Measurements from ENCODE around the gene EVI5L.

EVI5L gene

GRCh38 chr19:7903244-7904073 is 73.4 kb downstream of the EVI5L start, which contains the start of gene MAP2K7:
Gene MAP2K7, plus strand, starts transcription at chr19:7903877. Its CDS starts 68 bp downstream, at chr19:7903945.
- DNase-seq, result peak; percentile 90

DNA sequence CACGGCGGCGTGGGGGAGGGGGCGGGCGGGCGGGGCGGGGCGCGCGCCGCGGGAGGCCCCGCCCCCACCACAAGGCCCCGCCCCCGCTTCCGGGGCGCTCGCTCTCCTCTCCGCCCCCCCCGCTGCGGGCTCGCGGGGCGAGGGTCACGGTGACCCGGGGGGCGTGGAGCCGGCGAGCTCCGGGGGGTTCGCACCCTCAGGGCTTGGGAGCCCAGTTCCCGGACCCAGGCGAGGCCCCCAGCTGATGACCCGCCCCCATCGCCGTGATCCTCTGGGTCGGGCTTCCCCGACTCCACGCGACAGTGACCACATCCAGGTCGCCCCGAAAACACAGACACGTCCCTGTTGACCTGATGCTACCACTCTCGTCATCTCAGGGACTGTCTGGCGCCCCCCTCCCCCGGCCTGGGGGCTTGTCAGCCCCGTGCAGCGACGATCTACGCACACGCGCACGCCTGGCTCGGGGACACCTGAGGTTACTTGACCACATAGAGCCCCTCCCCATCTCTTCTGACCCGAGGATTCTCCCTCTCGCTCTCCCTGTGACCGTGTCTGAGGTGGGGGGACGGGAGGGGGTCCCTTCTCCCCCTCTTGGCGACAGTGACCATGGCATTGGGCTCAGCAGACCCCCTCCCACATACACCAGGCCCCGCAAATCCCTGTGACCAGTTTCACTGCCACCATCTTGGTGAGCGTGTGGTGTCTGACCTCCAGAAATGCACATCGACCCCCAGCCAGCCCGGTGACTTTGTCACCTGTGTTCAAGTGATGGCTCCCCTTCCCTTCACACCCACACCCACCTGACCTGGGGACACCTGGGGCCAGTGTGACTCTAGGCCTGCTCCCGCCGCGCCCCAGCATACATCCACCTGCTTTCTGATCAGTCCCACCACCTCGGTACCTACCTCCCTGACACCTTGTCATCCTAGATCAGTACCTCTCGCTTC is 74.3 kb downstream of the EVI5L start:
- DNase-seq, result no peak

DNA sequence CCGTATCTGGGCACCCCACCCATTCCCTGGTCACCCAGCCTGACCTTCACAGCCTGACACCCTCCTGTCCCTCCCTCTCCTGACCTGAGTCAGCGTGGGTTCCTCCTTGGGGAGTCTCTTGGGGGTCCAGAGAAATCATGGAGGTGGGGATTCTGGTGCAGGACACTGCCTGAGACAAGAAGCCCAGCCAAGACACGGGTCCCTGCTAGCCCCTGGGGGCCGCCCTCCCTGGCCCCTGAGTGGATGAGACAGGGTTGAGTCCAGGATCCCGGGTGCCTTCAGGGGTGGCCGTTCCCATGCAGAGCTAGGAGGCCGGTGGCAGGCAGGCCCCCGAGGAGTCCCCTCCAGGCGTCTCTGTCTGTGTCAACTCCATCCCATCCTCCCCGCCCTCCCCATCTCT is 75.2 kb downstream of the EVI5L start:
- no peak for DNase-seq

GRCh38 chr19:7905859-7906258 is 75.8 kb downstream of the EVI5L start:
- DNase-seq, result no peak

- no peak for DNase-seq
Measured at GRCh38 chr19:7907122-7907521, 77.1 kb downstream of the EVI5L start.

- DNase-seq, result no peak
Measured at GRCh38 chr19:7907544-7907943, 77.5 kb downstream of the EVI5L start.

DNA sequence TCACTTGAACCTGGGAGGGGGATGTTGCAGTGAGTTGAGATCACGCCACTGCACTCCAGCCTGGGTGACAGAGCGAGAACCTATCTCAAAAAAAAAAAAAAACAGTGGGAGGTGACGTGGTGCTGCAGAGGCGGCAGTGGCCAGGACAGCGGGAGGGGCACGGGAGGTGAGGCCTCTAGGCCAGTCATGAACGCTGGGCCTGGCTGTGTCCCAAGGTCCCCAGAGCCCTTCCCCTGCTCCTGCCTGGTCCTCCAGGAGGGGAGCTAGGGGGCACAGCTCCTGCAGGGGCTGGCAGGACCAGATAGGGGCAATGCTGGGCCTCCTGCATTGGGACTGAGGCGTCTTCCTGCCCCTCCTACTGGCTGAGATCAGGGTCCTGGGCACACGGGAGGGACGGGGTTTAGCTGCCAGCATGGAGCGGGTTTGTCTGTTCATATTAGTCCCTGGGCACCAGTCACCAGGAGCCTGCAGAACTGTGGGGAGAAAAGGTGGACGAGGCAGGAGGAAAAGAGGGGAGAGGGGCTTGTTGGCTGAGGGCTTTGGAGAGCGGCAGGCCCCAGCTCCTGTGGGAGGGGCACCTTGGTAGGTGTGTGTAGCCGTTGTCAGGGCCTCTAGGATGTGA is 78.2 kb downstream of the EVI5L start:
- DNase-seq, result no peak

GRCh38 chr19:7908742-7909461 is 78.9 kb downstream of the EVI5L start:
- DNase-seq, result no peak

GRCh38 chr19:7909471-7910067 is 79.6 kb downstream of the EVI5L start:
- DNase-seq, result no peak

DNA sequence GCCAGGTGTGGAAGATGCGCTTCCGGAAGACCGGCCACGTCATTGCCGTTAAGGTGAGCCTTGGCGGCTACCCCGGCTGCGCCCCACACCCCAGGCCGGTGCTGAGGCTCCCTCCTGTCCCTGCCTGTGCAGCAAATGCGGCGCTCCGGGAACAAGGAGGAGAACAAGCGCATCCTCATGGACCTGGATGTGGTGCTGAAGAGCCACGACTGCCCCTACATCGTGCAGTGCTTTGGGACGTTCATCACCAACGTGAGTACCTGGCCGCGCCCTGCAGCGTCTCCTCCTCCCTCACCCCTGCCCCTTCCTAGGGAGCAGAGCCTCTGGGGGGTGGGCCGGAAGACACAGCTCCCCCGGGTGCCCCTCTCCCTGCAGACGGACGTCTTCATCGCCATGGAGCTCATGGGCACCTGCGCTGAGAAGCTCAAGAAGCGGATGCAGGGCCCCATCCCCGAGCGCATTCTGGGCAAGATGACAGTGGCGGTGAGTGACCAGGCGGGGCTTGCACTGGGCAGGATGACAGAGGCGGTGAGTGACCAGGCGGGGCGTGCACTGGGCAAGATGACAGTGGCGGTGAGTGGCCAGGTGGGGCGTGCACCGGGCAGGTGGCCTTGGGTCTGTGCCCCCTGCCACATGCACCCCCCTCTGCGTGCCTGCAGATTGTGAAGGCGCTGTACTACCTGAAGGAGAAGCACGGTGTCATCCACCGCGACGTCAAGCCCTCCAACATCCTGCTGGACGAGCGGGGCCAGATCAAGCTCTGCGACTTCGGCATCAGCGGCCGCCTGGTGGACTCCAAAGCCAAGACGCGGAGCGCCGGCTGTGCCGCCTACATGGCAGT is 80.5 kb downstream of the EVI5L start:
- DNase-seq, result no peak

GRCh38 chr19:7911508-7912143 is 81.6 kb downstream of the EVI5L start:
- DNase-seq, result no peak

DNA sequence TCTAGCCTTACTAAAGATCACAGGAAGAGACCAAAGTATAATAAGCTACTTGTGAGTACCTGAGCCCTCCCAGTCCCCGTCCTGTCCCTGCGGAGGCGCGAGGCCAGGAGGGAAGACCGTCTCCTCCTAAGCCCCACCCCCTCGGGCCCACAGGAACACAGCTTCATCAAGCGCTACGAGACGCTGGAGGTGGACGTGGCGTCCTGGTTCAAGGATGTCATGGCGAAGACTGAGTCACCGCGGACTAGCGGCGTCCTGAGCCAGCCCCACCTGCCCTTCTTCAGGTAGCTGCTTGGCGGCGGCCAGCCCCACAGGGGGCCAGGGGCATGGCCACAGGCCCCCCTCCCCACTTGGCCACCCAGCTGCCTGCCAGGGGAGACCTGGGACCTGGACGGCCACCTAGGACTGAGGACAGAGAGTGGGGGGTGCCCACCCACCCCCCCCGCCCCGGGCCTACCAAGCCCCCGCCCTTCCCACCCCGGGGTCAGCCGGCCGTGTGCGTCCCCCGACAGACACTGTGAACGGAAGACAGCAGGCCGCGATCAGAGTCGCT is 82.2 kb downstream of the EVI5L start:
- no peak for DNase-seq

GRCh38 chr19:7912697-7913564 is 82.9 kb downstream of the EVI5L start:
- DNase-seq, result no peak

GRCh38 chr19:7913652-7914051 is 83.6 kb downstream of the EVI5L start:
- no peak for DNase-seq

- no peak for DNase-seq
Measured at GRCh38 chr19:7914099-7914498, 84.1 kb downstream of the EVI5L start.

Data from 8988T (cell line).